Measurements from ENCODE around the gene ERN2.

Gene ERN2

GRCh38 chr16:23694644-23695373, 18.2 kb downstream of the ERN2 start:
- TF ChIP-seq POLR2AphosphoS5 (IDR thresholded peaks at IDR 0.05; ENCODE audit: low read depth, low read length) (no peak), TAF1 (IDR thresholded peaks at IDR 0.05; ENCODE audit: borderline replicate concordance, low read depth, low read length) (no peak), POLR2A (IDR thresholded peaks at IDR 0.05; ENCODE audit: low read depth, low read length) (no peak)
- FAIRE-seq (no peak), DNase-seq (ENCODE audit: insufficient read length) (no peak)

- FAIRE-seq (no peak), DNase-seq (ENCODE audit: insufficient read length) (no peak)
- TF ChIP-seq TAF1 (IDR thresholded peaks at IDR 0.05; ENCODE audit: borderline replicate concordance, low read depth, low read length): no peak
These were observed 18.8 kb downstream of the ERN2 start for GRCh38 chr16:23694265-23694643.

GRCh38 chr16:23692190-23692837, 20.7 kb downstream of the ERN2 start:
- TF ChIP-seq POLR2AphosphoS5 (IDR thresholded peaks at IDR 0.05; ENCODE audit: low read depth, low read length) (no peak), TAF1 (IDR thresholded peaks at IDR 0.05; ENCODE audit: borderline replicate concordance, low read depth, low read length) (no peak), POLR2A (IDR thresholded peaks at IDR 0.05; ENCODE audit: low read depth, low read length) (no peak)
- FAIRE-seq (no peak), DNase-seq (ENCODE audit: insufficient read length) (no peak)

- no peak for FAIRE-seq
- no peak for TF ChIP-seq POLR2A (IDR thresholded peaks at IDR 0.05; ENCODE audit: low read depth, low read length)
- no peak for TF ChIP-seq TAF1 (IDR thresholded peaks at IDR 0.05; ENCODE audit: borderline replicate concordance, low read depth, low read length)
- TF ChIP-seq POLR2AphosphoS5 (IDR thresholded peaks at IDR 0.05; ENCODE audit: low read depth, low read length): no peak
- no peak for DNase-seq (ENCODE audit: insufficient read length)
These were observed 21.4 kb downstream of the ERN2 start for GRCh38 chr16:23691483-23692189.

GRCh38 chr16:23690771-23691482, 22.1 kb downstream of the ERN2 start:
- TF ChIP-seq POLR2AphosphoS5 (IDR thresholded peaks at IDR 0.05; ENCODE audit: low read depth, low read length): no peak
- no peak for TF ChIP-seq POLR2A (IDR thresholded peaks at IDR 0.05; ENCODE audit: low read depth, low read length)
- no peak for TF ChIP-seq TAF1 (IDR thresholded peaks at IDR 0.05; ENCODE audit: borderline replicate concordance, low read depth, low read length)
- no peak for DNase-seq (ENCODE audit: insufficient read length)
- FAIRE-seq: no peak

GRCh38 chr16:23689442-23690187, 23.4 kb downstream of the ERN2 start:
- DNase-seq (ENCODE audit: insufficient read length): no peak
- TF ChIP-seq POLR2AphosphoS5 (IDR thresholded peaks at IDR 0.05; ENCODE audit: low read depth, low read length): no peak
- no peak for FAIRE-seq

- TF ChIP-seq POLR2A (IDR thresholded peaks at IDR 0.05; ENCODE audit: low read depth, low read length): no peak
- TF ChIP-seq TAF1 (IDR thresholded peaks at IDR 0.05; ENCODE audit: borderline replicate concordance, low read depth, low read length): no peak
- DNase-seq (ENCODE audit: insufficient read length): no peak
- FAIRE-seq: no peak
These were observed 25.8 kb downstream of the ERN2 start for GRCh38 chr16:23687034-23687808.

GRCh38 chr16:23683487-23683886, 29.5 kb downstream of the ERN2 start:
- FAIRE-seq: no peak
- TF ChIP-seq TAF1 (IDR thresholded peaks at IDR 0.05; ENCODE audit: borderline replicate concordance, low read depth, low read length) (no peak), POLR2AphosphoS5 (IDR thresholded peaks at IDR 0.05; ENCODE audit: low read depth, low read length) (no peak), POLR2A (IDR thresholded peaks at IDR 0.05; ENCODE audit: low read depth, low read length) (no peak)
- DNase-seq (ENCODE audit: insufficient read length): no peak

- FAIRE-seq: no peak
- TF ChIP-seq TAF1 (IDR thresholded peaks at IDR 0.05; ENCODE audit: borderline replicate concordance, low read depth, low read length) (no peak), POLR2A (IDR thresholded peaks at IDR 0.05; ENCODE audit: low read depth, low read length) (no peak), POLR2AphosphoS5 (IDR thresholded peaks at IDR 0.05; ENCODE audit: low read depth, low read length) (no peak)
- no peak for DNase-seq (ENCODE audit: insufficient read length)
These were observed 30.8 kb downstream of the ERN2 start for GRCh38 chr16:23682181-23682580.

GRCh38 chr16:23679986-23680336, 33.1 kb downstream of the ERN2 start:
- DNase-seq (ENCODE audit: insufficient read length) (no peak), FAIRE-seq (no peak)
- no peak for TF ChIP-seq POLR2A (IDR thresholded peaks at IDR 0.05; ENCODE audit: low read depth, low read length)
- TF ChIP-seq TAF1 (IDR thresholded peaks at IDR 0.05; ENCODE audit: borderline replicate concordance, low read depth, low read length): no peak
- TF ChIP-seq POLR2AphosphoS5 (IDR thresholded peaks at IDR 0.05; ENCODE audit: low read depth, low read length): no peak
